ENCODE data around the gene TEDC2.

DNA sequence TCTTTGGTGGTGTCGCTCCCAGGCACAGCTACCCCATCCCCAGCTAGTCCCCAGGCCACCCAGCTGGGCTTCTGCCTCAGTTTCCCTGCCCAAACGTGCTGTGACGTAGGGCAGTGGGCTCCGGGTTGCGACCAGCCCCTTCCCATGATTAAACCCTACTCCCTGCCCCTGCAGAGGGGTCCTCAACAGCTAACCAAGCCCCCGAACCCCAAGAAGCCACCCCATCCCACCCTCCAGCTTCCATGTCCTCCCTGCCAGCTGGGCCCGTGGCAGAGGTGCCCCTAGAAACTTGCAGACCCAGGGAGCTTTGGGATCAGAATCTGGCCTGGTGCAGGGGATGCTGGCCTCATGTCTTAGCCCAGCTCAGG lies 10.3 kb downstream of the TEDC2 start:
- TF ChIP-seq, protein P1, sequence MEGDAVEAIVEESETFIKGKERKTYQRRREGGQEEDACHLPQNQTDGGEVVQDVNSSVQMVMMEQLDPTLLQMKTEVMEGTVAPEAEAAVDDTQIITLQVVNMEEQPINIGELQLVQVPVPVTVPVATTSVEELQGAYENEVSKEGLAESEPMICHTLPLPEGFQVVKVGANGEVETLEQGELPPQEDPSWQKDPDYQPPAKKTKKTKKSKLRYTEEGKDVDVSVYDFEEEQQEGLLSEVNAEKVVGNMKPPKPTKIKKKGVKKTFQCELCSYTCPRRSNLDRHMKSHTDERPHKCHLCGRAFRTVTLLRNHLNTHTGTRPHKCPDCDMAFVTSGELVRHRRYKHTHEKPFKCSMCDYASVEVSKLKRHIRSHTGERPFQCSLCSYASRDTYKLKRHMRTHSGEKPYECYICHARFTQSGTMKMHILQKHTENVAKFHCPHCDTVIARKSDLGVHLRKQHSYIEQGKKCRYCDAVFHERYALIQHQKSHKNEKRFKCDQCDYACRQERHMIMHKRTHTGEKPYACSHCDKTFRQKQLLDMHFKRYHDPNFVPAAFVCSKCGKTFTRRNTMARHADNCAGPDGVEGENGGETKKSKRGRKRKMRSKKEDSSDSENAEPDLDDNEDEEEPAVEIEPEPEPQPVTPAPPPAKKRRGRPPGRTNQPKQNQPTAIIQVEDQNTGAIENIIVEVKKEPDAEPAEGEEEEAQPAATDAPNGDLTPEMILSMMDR (IDR thresholded peaks at IDR 0.05) = no peak
- TF ChIP-seq POLR2A (IDR thresholded peaks at IDR 0.05) = no peak

Measured in uterus (tissue), 2 donors.